ENCODE results near the gene U2SURP.

U2SURP gene

GRCh38 chr3:143105170-143105569 is 103.8 kb downstream of the U2SURP start:
- no peak for DNase-seq

- DNase-seq: no peak
These were observed 108.5 kb downstream of the U2SURP start for GRCh38 chr3:143109861-143110260.
